Progenitor cell of endocrine pancreas (in vitro differentiated cells): ENCODE data around the gene EML4. TPM values are rescaled to one million over a fixed set of nuclear protein-coding genes. Genes with fewer than 3 reads are reported as not detected.

Source experiments
- DNase-seq: peaks from one replicate; pipeline ENCODE4 v3.0.0; 2021; ENCODE audit warnings: low spot score; ENCODE audit not compliant: unreplicated experiment
- H3K27ac Mint-ChIP-seq: 2 replicates; pipeline ENCODE4 v1.8.0; 2021; ENCODE audit warnings: mild to moderate bottlenecking, moderate library complexity, mixed read lengths
- H3K27me3 Mint-ChIP-seq: 2 replicates; pipeline ENCODE4 v1.8.0; 2021; ENCODE audit warnings: mixed read lengths
- H3K36me3 Mint-ChIP-seq: 2 replicates; pipeline ENCODE4 v1.8.0; 2022; ENCODE audit warnings: mixed read lengths; ENCODE audit not compliant: insufficient read depth
- H3K4me1 Mint-ChIP-seq: 2 replicates; pipeline ENCODE4 v1.8.0; 2021; ENCODE audit warnings: low read depth, mixed read lengths
- H3K4me3 Mint-ChIP-seq: 2 replicates; pipeline ENCODE4 v1.8.0; 2021; ENCODE audit warnings: low read depth, mild to moderate bottlenecking, moderate library complexity, mixed read lengths
- H3K9me3 Mint-ChIP-seq: 2 replicates; pipeline ENCODE4 v1.8.0; 2021; ENCODE audit warnings: low read depth, mixed read lengths
- total RNA-seq: library from RNA; stranded (reverse); gene quantifications from 2 replicates; pipeline ENCODE4 v1.2.1, GENCODE V29; 2021
- TF ChIP-seq, protein P1 (sequence below): fragments of 200-600 bp; sonication (generic); IDR thresholded peaks from one replicate; pipeline ENCODE4 v1.5.0; 2021; ENCODE audit warnings: antibody characterized with exemption, mild to moderate bottlenecking; ENCODE audit not compliant: unreplicated experiment

The EML4 gene
- total RNA-seq, 1 donor from 2014 or later = 75.7 TPM

- Mint-ChIP-seq H3K4me1 (no peaks in the 10 kb centered on the region), H3K9me3 (no peaks in the 10 kb centered on the region), H3K36me3 (peaks cover 46% of the 10 kb centered on the region), H3K4me3 (no peak overlapping the region), H3K27me3 (no peaks in the 10 kb centered on the region), H3K27ac (no peak overlapping the region)
- TF ChIP-seq, protein P1, sequence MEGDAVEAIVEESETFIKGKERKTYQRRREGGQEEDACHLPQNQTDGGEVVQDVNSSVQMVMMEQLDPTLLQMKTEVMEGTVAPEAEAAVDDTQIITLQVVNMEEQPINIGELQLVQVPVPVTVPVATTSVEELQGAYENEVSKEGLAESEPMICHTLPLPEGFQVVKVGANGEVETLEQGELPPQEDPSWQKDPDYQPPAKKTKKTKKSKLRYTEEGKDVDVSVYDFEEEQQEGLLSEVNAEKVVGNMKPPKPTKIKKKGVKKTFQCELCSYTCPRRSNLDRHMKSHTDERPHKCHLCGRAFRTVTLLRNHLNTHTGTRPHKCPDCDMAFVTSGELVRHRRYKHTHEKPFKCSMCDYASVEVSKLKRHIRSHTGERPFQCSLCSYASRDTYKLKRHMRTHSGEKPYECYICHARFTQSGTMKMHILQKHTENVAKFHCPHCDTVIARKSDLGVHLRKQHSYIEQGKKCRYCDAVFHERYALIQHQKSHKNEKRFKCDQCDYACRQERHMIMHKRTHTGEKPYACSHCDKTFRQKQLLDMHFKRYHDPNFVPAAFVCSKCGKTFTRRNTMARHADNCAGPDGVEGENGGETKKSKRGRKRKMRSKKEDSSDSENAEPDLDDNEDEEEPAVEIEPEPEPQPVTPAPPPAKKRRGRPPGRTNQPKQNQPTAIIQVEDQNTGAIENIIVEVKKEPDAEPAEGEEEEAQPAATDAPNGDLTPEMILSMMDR = no peak
- DNase-seq = no peak
Observed at GRCh38 chr2:42336361-42336965, 167.3 kb downstream of the EML4 start.

- no peak for DNase-seq
- H3K27me3 Mint-ChIP-seq = no peaks in the 10 kb centered on the region
- TF ChIP-seq, protein P1 = peak; percentile 22
- peaks cover 42% of the 10 kb centered on the region for H3K36me3 Mint-ChIP-seq
- peaks cover 2% of the 10 kb centered on the region for H3K4me1 Mint-ChIP-seq
- no peaks in the 10 kb centered on the region for H3K9me3 Mint-ChIP-seq
- no peak overlapping the region for H3K4me3 Mint-ChIP-seq
- peak overlapping the region; percentile 79 for H3K27ac Mint-ChIP-seq
Observed at GRCh38 chr2:42337356-42337820, 168.2 kb downstream of the EML4 start.

DNA sequence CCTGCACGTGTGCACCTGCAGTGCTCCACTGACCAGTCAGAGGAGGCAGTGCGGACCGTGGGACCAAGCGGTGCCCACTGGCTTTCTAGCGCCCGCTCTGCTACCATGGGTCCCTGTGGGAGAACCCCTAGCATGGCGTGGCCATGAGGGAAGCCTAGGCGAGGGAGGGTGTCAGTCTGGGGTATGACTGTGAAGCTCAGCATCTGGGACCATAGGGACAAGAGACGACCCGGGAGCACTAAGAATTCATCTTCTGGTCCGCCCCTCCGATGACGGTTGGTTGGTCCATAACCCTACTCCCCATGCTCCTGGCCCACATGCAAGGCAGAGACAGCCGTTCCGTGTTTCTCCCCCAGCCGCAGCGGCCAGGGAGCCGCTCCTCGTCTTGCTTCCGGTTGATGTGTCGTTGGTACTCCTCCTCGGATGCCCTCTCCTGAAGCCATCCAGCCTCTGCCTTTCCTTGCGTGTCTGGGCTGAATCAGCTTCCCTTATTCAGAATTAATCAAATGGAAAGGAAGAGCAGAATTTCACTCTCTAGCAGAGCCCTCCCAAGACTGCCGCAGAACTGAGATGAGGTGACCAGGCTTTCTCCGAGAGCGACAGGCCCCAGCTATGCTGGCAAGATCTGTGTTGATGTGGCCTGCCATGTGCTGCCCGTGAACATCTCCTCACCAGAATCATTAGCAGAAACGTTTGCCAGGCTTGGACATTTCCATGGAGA, 168.9 kb downstream of the EML4 start:
- no peak for DNase-seq
- Mint-ChIP-seq H3K4me3 (no peak overlapping the region), H3K27ac (peak overlapping the region; percentile 82), H3K4me1 (peaks cover 3% of the 10 kb centered on the region), H3K27me3 (no peaks in the 10 kb centered on the region), H3K9me3 (no peaks in the 10 kb centered on the region), H3K36me3 (peaks cover 39% of the 10 kb centered on the region)
- TF ChIP-seq, protein P1 = peak; percentile 2

GRCh38 chr2:42338567-42339190, 169.5 kb downstream of the EML4 start:
- H3K36me3 Mint-ChIP-seq = peaks cover 34% of the 10 kb centered on the region
- no peak for DNase-seq
- H3K4me1 Mint-ChIP-seq = peaks cover 4% of the 10 kb centered on the region
- H3K27me3 Mint-ChIP-seq = no peaks in the 10 kb centered on the region
- no peaks in the 10 kb centered on the region for H3K9me3 Mint-ChIP-seq
- no peak overlapping the region for H3K4me3 Mint-ChIP-seq
- peak overlapping the region; percentile 82 for H3K27ac Mint-ChIP-seq
- TF ChIP-seq, protein P1 = no peak

DNA sequence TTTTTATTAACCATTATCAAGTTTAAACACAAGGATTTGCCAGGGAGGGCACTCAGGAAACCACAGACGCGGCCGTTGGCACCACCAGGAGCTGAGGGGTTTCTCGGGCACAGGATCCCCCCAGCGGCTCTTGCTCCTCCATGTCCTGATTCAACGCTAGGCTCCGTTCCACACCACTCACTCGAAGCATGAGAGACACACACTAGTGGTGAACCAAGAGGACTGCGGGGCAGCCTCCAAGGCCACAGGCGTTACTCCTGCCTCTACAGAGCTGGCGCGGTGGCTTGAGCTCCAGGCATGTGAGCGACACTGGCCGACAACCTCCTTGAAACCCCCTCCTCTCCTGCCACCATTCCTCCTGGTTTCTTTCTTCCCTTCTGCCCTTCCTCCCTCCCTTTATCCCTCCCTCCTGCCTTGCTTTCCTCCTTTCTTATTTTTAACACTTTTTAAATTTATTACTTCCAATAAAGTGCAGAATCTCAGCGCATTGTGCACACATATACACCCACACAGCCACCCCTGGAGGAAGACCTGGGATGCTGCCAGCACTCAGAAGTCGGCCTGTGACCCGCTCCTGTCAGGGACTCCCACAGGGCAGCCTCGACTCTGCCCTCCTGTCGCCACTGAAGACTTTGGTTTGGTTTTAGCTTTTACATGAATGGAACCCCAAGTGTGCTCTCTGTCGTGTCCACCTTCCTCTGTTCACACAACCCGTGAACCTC, 170.2 kb downstream of the EML4 start:
- peaks cover 31% of the 10 kb centered on the region for H3K36me3 Mint-ChIP-seq
- no peaks in the 10 kb centered on the region for H3K9me3 Mint-ChIP-seq
- peak overlapping the region; percentile 5 for H3K27ac Mint-ChIP-seq
- peaks cover 4% of the 10 kb centered on the region for H3K4me1 Mint-ChIP-seq
- TF ChIP-seq, protein P1 = no peak
- no peak for DNase-seq
- no peak overlapping the region for H3K4me3 Mint-ChIP-seq
- no peaks in the 10 kb centered on the region for H3K27me3 Mint-ChIP-seq
